Iris pigment epithelial cell (primary cell): Measurements from ENCODE around the gene MISP.

Source experiments
- DNase-seq: peaks from one replicate; pipeline ENCODE4 v3.0.0-alpha.2; 2011; ENCODE audit warnings: low read depth

MISP gene

DNA sequence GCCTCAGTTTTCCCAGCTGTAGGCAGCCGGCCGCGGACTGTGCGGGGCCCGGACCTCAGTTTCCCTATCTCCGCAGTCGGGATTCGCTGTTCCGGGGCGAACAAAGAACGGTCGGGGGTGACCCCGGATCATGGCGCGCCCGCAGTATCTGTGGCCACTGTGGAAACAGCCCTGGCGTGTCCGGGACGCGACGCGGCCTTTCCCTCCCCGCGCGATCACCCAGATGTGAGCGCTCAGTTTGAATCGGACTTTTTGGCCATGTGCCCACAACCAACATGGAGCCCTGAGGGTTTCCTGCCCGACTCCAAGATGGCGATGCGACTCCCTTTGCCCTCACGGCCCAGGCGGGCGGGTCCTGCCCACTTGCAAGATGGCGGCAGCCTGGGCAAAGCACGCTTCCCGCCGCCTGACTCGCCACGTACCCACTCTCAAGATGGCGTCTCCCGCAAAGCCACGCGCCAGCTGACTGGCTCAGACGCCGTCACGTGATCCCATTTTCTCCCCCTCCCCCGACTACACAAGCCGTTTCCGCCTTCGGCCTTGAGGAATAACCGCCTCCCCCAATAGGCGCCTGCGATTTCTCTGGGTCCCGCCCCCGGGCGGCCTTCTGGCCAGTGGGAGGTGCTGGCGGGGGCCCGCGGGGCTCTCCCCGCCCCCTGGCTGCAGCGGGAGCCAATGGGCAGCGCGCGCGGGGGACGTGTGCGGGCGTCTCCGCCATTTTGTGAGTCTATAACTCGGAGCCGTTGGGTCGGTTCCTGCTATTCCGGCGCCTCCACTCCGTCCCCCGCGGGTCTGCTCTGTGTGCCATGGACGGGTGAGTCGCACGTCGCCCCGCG lies 46.0 kb downstream of the MISP start, which contains the start of gene PTBP1:
Gene PTBP1, plus strand, starts transcription at position 761 of the 836 bp plus-strand sequence. Its CDS starts 46 bp downstream, at position 807.
- DNase-seq: peak; percentile 100

GRCh38 chr19:797528-798414 lies 46.9 kb downstream of the MISP start:
- peak; percentile 90 for DNase-seq

DNA sequence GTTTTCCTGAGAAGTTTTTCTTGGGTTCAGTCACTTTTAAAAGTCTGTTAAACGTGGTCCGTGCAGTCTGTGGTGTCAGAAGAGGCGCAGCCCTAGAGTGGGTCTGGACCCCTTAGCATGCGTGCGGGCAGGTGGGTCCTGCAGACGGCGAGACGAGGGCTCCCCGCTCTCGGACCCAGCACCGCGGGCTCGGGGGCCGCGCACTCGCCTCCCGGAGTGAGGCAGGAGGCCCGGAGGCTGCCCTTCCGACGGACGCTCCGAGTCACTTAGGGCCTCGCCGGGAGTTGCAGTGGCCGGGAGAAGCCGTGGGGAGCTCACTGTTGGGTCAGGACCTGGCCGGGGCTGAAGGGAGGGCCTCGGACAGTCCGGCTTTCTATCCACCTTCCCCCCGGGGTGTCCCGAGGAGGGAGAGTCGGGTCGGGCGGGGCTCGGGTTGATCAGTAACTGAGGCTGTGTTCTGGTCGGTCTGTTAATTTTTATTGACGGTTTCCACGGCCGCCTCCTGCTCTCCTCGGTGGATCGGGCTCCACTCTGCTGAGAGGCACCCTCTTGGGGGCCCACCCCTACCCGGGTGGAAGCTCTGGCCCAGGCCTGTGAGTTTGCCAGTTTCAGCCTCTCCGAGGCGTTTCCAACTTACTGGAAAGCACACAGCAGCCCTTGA lies 47.6 kb downstream of the MISP start:
- peak; percentile 29 for DNase-seq

DNA sequence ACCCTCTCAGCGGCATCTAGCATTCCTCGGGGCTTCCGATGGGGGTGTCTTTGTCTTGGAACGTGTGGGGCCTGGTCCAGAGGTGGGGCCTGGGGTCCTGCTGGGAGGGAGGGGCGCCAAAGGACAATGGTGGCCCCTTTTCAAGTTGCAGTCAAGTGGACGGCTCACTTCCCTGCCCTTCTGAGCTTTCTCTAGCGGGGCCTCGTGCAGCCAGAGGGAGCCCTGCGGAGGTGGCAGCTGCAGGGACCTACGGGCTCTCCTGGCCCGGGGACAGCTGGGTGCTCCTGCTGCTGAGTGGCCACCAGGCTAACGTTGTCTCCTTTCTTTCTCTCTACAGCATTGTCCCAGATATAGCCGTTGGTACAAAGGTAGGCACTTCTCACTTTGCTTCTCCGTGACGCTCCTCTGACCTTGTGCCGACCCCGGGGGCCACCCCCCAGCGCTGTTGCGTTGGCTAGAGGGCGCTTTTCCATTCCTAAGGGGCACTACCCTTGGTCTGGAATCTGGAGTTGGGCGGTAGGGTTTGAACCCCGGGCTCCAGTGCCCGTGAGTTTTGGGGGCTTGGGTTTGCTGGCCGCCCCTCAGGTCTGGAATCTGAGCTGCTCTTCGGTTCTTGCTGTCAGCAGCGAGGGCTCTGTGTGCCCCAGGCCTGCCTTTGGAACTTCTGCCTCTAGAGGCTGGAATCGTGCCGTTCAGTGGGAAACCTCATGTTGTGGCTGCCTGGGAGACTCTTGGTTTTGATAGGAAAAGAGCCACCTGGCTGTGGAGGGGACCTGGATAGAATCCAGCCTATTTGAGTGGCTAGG lies 48.4 kb downstream of the MISP start:
- peak; percentile 53 for DNase-seq

GRCh38 chr19:800360-801029 lies 49.6 kb downstream of the MISP start:
- DNase-seq: peak; percentile 67

DNA sequence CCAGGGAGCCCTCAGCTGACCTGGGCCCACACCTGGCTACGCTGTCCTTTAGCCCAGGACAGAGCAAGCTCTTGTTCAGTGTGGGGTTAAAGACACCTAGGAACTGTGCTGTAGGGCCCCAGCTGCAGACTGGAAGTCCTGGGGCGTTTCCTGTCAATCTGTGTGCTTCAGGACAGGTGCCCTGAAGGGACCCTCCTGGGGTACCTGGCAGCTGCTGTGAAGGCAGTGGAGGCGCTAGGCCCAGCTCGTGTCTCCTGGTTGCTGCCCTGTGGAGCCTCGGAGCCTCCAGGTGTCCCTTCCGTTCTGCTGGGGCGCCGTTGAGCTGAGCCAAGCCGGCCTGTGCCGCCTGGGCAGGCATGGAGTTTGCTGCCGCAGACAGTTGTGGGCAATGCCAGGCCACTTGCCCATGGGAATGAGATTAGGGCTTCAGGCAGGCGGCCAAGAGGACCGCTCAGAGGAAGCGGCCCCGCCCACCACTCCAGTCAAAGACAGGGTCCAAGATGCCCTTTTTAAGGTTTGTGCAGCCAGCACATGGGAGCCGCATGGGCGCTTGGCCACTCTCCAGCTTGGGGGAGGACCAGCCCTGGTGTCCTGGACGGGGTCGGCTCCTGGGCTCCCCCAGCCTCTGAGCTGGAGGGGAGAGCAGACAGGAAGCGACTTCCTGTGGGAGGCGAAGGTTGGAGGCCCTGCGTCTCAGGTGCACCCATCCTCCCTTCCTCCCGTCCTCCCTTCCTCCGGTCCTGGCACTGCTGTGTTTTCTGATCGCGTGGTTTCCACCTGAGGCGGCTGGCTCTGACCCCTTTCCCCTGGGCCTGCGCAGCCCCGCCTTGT lies 50.3 kb downstream of the MISP start:
- no peak for DNase-seq

GRCh38 chr19:801861-802497 lies 51.1 kb downstream of the MISP start:
- peak; percentile 77 for DNase-seq

- peak; percentile 74 for DNase-seq
These were observed 51.7 kb downstream of the MISP start for GRCh38 chr19:802498-803098.

DNA sequence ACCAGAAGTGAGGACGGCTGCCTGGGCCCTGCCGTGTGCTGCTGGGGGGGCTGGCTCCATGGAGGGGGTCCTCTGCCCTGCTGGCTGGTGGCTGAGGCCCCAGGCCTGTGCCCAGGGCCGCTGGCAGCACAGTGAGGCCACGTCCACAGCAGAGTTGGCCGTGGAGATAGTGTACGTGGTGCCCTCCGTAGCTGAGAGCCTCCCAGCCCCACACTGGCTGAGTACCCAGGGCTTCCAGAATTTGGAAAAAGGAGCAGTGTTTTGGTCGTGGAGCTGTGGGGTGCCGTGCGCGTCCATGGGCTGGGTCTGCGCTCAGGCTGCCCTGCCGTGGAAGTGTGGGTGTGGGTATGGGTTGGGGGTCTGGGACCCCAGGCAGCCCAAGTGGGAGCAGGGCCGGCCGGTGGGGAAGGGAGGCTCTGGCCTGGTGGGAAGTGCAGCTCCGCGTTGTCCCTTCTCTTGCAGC lies 52.2 kb downstream of the MISP start:
- no peak for DNase-seq

DNA sequence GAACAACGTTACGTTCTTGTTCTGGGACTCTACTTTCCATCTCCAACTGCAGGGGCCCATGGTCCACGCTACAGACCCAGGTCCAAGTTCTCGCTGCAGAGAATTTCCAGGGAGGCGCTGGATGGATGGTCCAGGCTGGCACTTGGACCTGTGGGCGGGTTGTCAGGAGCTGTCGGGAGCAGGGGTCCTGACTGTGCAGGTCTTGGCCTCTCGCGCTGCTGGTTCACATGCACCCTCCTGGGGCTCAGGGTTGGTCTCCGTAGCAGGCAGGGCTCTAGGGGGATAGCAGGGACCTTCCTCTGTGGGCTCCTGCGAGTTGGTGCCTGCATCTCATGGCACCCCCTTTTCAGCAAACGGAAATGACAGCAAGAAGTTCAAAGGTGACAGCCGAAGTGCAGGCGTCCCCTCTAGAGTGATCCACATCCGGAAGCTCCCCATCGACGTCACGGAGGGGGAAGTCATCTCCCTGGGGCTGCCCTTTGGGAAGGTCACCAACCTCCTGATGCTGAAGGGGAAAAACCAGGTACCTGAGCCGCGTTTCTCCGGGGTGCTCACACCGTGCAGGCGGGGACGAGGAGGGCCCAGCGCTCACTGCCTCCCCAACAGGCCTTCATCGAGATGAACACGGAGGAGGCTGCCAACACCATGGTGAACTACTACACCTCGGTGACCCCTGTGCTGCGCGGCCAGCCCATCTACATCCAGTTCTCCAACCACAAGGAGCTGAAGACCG lies 52.9 kb downstream of the MISP start:
- DNase-seq: no peak

GRCh38 chr19:804419-805165 lies 53.7 kb downstream of the MISP start:
- no peak for DNase-seq

DNA sequence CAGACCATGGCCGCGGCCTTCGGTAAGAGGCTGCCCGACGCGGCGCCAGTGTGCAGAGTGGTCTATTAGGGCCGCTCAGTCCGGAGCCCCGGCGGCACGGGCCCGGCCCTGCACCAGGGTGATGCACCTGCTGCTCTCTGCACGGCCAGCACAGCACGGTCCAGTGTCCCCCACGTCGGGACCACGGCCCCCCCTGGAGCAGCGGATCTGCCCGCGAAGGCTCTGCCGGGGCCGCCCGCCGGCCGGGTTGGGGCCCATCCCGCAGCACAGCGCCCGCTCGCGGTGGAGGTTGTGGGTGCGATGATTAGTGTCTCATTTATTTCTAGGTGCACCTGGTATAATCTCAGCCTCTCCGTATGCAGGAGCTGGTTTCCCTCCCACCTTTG lies 54.2 kb downstream of the MISP start:
- DNase-seq: no peak

DNA sequence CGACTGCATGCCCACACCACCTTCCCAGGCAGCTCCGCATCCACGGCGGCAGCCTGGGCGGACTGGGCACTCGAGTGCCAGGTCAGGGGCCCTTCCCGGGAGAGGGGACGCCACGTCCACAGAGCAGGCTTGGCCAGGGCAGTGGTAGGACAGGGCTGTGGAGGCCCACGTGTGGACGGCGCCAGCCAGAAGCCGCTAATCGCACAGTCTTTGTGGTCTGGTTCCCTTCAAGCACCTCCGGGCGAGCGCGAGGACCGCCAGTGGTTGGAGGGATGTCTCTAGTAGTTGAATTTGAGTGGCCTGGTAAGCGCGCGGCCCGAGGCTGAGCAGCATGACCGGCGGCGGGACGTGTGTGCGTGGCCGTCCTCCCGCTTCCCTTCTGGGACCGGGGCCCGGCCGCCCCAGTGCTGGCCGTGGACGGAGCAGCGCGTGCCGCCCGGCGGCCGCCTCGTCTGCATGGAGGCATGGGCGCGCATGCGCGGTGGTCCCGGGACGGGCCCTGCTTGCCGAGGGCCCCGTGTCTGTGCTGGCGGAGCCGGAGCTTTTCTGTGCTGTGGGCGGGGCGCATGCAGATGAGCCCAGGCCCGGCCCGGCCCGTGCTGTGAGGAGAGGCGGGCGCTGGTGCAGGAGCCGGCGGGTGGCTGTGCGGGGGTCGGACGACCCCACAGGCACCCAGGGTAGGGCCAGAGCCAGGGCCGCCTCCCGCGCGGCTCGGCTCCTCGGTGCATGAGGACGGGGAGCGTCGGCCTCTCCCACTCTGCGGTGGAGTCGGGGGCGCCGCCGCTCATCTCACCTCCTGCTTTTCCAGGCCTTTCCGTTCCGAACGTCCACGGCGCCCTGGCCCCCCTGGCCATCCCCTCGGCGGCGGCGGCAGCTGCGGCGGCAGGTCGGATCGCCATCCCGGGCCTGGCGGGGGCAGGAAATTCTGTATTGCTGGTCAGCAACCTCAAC lies 55.0 kb downstream of the MISP start:
- DNase-seq: no peak

GRCh38 chr19:806815-807421 lies 56.0 kb downstream of the MISP start:
- DNase-seq: no peak

- no peak for DNase-seq
These were observed 56.9 kb downstream of the MISP start for GRCh38 chr19:807627-808422.
